T-cell (primary cell): ENCODE data around the gene BCAS3. TPM values are rescaled to one million over a fixed set of nuclear protein-coding genes. Genes with fewer than 3 reads are reported as not detected.

Experiments used
- ATAC-seq, 4 experiments: fragments of 200-7000 bp in 3 of 4; fragments of 150-1000 bp in 1 of 4; cut with Tn5 transposase; replicated peaks in 1 of 4; 1 replicate in 3 of 4; 2 replicates in 1 of 4; pipeline ENCODE4 v1.10.0; 2021; ENCODE audit warnings: moderate library complexity in 3 of 4, mild to moderate bottlenecking in 2 of 4, moderate number of reproducible peaks in 1 of 4
- CTCF ChIA-PET, 2 donors: fragments of 300-600 bp; sonication (Branson Sonifier 250); formaldehyde crosslinking; loops; one replicate each; lab custom pipeline; 2022; ENCODE audit warnings: antibody characterized with exemption in 2 of 2; lab: Charles Lee
- POLR2A ChIA-PET, 2 donors: fragments of 300-600 bp; sonication (Branson Sonifier 250); formaldehyde crosslinking; loops; one replicate each; lab custom pipeline; 2022; ENCODE audit warnings: antibody characterized with exemption in 2 of 2; lab: Charles Lee
- DNase-seq, 35 experiments: peaks; one replicate each; pipeline versions ENCODE4 v3.0.0 to v3.0.0-alpha.2; 2013 to 2023
- H3K27ac ChIP-seq: one replicate; pipeline ENCODE4 v1.5.1; 2013; ENCODE audit warnings: low read length
- H3K27me3 ChIP-seq, 2 experiments: replicated peaks in 1 of 2; 1 replicate in 1 of 2; 2 replicates in 1 of 2; pipeline versions ENCODE4 v1.6.1 to v1.7.0; 2013; ENCODE audit warnings: low read length in 1 of 2, mixed read lengths in 1 of 2; ENCODE audit not compliant: control insufficient read depth in 2 of 2, insufficient read depth in 2 of 2; ENCODE audit errors: extremely low read depth in 1 of 2
- H3K36me3 ChIP-seq, 2 donors: 1 replicate in 1 of 2; 2 replicates in 1 of 2; pipeline versions ENCODE4 v1.6.1 to v1.7.0; 2013; ENCODE audit warnings: low read length in 1 of 2; ENCODE audit not compliant: control insufficient read depth in 2 of 2, insufficient read depth in 1 of 2; ENCODE audit errors: extremely low read depth in 1 of 2
- H3K4me1 ChIP-seq, 2 experiments: 1 replicate in 1 of 2; 2 replicates in 1 of 2; pipeline versions ENCODE4 v1.6.1 to v1.7.0; 2013; ENCODE audit warnings: low read length in 2 of 2, mixed read lengths in 1 of 2; ENCODE audit not compliant: insufficient read depth in 2 of 2, control insufficient read depth in 1 of 2; ENCODE audit errors: extremely low read depth in 1 of 2
- H3K4me3 ChIP-seq, 2 donors: 1 replicate in 1 of 2; 2 replicates in 1 of 2; pipeline versions ENCODE4 v1.5.1 to v1.7.0; 2013; ENCODE audit warnings: mild to moderate bottlenecking in 2 of 2, low read length in 1 of 2, moderate library complexity in 1 of 2; ENCODE audit not compliant: control insufficient read depth in 1 of 2; ENCODE audit errors: extremely low read depth in 1 of 2
- H3K9me3 ChIP-seq: 2 replicates; pipeline ENCODE4 v1.7.0; 2013
- H3K27ac Mint-ChIP-seq, 2 donors: one replicate each; pipeline ENCODE4 v1.8.0; 2020 to 2021; ENCODE audit warnings: mild to moderate bottlenecking in 2 of 2, mixed read lengths in 2 of 2
- H3K27me3 Mint-ChIP-seq, 2 donors: one replicate each; pipeline ENCODE4 v1.8.0; 2021 to 2022; ENCODE audit warnings: mixed read lengths in 2 of 2
- H3K36me3 Mint-ChIP-seq: one replicate; pipeline ENCODE4 v1.8.0; 2021; ENCODE audit warnings: mixed read lengths
- H3K4me1 Mint-ChIP-seq, 3 donors: one replicate each; pipeline ENCODE4 v1.8.0; 2020 to 2022; ENCODE audit warnings: mixed read lengths in 3 of 3, mild to moderate bottlenecking in 1 of 3
- H3K4me3 Mint-ChIP-seq, 3 donors: one replicate each; pipeline ENCODE4 v1.8.0; 2020 to 2022; ENCODE audit warnings: mild to moderate bottlenecking in 3 of 3, mixed read lengths in 3 of 3, moderate library complexity in 3 of 3
- H3K9me3 Mint-ChIP-seq, 3 donors: one replicate each; pipeline ENCODE4 v1.8.0; 2020 to 2022; ENCODE audit warnings: mixed read lengths in 3 of 3
- WGBS: methylation state at CpG from one replicate; pipeline ENCODE4 v1.1.5; 2013; ENCODE audit warnings: missing lambda C conversion rate; ENCODE audit not compliant: insufficient coverage; 5-methylcytosine and 5-hydroxymethylcytosine counted together
- total RNA-seq, 35 experiments: library from RNA in 6 of 35; stranded (reverse) in 6 of 35; fragments of 120-200 nt in 1 of 35; gene quantifications; one replicate each; pipeline versions ENCODE4 v1.2.1 to v1.2.4 and lab custom pipeline; 2013 to 2026

BCAS3 gene
- total RNA-seq, 5 donors from 2014 or later (not counting 1 experiment from before 2014, with no cell fraction given): 33.8 to 57.8 (median 38.1) TPM

- Mint-ChIP-seq H3K27ac (no peak overlapping the region), H3K4me1 (peaks cover 18 to 39% (median 19%) of the 10 kb centered on the region in 3 donors), H3K9me3 (no peaks in the 10 kb centered on the region), H3K4me3 (no peak overlapping the region), H3K36me3 (no peaks in the 10 kb centered on the region), H3K27me3 (no peaks in the 10 kb centered on the region)
- H3K36me3 ChIP-seq: no peaks in the 10 kb centered on the region
- ATAC-seq (no peak), DNase-seq (no peak)
- no peaks in the 10 kb centered on the region for H3K27me3 ChIP-seq
- POLR2A ChIA-PET: no interaction called here
- no CpG with 5 or more reads among the region's 4 CpGs for WGBS
- no peak overlapping the region for H3K4me3 ChIP-seq
- H3K27ac ChIP-seq: no peak overlapping the region
- H3K4me1 ChIP-seq: peaks cover 4 to 22% of the 10 kb centered on the region in 2 experiments
- CTCF ChIA-PET: no interaction called here
- H3K9me3 ChIP-seq: no peaks in the 10 kb centered on the region
These were observed 454.9 kb downstream of the BCAS3 start for GRCh38 chr17:61132524-61132923.

DNA sequence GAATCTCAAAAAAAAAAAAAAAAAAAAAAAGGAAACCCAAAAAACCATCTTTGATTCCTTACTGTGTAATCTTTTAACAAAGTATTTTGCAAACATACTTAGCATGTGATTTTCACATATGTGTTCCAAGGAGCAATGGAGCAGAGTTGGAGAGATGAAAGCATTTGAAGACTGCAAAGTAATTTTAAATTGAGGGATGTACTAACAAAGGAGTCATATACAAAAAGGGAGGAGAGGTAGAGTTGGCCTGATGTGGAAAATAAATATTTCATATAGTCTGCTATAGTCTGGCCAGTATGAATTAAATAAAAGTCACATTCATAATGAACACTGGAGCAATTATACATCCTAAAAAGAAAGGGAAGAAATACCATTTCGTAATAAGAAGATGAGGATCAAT lies 456.2 kb downstream of the BCAS3 start:
- Mint-ChIP-seq H3K27me3 (no peaks in the 10 kb centered on the region), H3K27ac (no peak overlapping the region)

GRCh38 chr17:61134551-61135235 lies 457.0 kb downstream of the BCAS3 start:
- H3K27me3 Mint-ChIP-seq: no peaks in the 10 kb centered on the region
- H3K4me1 Mint-ChIP-seq: peaks cover 21 to 35% (median 24%) of the 10 kb centered on the region in 3 donors
- no peaks in the 10 kb centered on the region for H3K9me3 ChIP-seq
- WGBS: no CpG with 5 or more reads among the region's 6 CpGs
- ATAC-seq: no peak
- ChIA-PET CTCF (no interaction called here), POLR2A (no interaction called here)
- no peaks in the 10 kb centered on the region for H3K36me3 ChIP-seq
- DNase-seq: no peak
- H3K36me3 Mint-ChIP-seq: no peaks in the 10 kb centered on the region
- no peak overlapping the region for H3K27ac ChIP-seq
- H3K27me3 ChIP-seq: no peaks in the 10 kb centered on the region
- H3K9me3 Mint-ChIP-seq: no peaks in the 10 kb centered on the region
- H3K27ac Mint-ChIP-seq: no peak overlapping the region
- H3K4me3 ChIP-seq: no peak overlapping the region
- no peak overlapping the region for H3K4me3 Mint-ChIP-seq
- H3K4me1 ChIP-seq: peaks cover 7 to 28% of the 10 kb centered on the region in 2 experiments

More for the DNA sequence above, 456.2 kb downstream of the BCAS3 start:
- POLR2A ChIA-PET: no interaction called here
- Histone ChIP-seq H3K9me3 (no peaks in the 10 kb centered on the region), H3K4me3 (no peak overlapping the region), H3K27me3 (no peaks in the 10 kb centered on the region), H3K27ac (no peak overlapping the region), H3K4me1 (peaks cover 3 to 30% of the 10 kb centered on the region in 2 experiments), H3K36me3 (no peaks in the 10 kb centered on the region)
- no peak for DNase-seq
- Mint-ChIP-seq H3K4me1 (peaks cover 17 to 34% (median 19%) of the 10 kb centered on the region in 3 donors), H3K4me3 (no peak overlapping the region), H3K9me3 (no peaks in the 10 kb centered on the region), H3K36me3 (no peaks in the 10 kb centered on the region)
- WGBS: no CpG with 5 or more reads among the region's 1 CpG
- no peak for ATAC-seq
- CTCF ChIA-PET: no interaction called here

DNA sequence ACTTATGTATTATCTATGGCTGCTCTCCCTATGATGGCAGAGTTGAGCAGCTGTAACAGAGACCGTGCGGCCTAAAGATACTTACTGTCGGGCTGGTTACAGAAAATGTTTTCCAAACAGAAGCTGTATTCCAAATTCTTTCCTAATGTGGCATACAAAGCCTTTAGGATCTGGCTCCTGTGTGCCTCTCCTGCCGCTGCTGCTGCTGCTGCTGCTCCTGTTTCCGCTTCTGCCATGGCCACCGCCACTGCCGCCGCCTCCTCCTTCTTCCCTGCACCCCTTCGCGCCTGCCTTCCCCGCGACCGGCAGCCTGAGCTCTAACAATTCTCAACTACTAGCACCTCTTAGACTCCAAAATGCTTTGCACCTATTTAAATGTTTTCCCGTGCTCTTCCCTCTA lies 458.1 kb downstream of the BCAS3 start:
- CTCF ChIA-PET: no interaction called here
- no peaks in the 10 kb centered on the region for H3K27me3 ChIP-seq
- no peaks in the 10 kb centered on the region for H3K9me3 ChIP-seq
- POLR2A ChIA-PET: interaction anchor here in 1 of 2 donors (0.6 kb wide), 1 partner anchor 750 kb away, joined by 3 read pairs; no protein-coding TSS in a partner anchor
- Mint-ChIP-seq H3K4me1 (peaks cover 28 to 43% (median 33%) of the 10 kb centered on the region in 3 donors), H3K4me3 (peak overlapping the region in 1 of 3 donors; percentile 7), H3K9me3 (no peaks in the 10 kb centered on the region), H3K36me3 (no peaks in the 10 kb centered on the region), H3K27ac (no peak overlapping the region), H3K27me3 (no peaks in the 10 kb centered on the region)
- DNase-seq: no peak
- peaks cover 12 to 31% of the 10 kb centered on the region in 2 experiments for H3K4me1 ChIP-seq
- 94% methylated on average over 14 of the region's 14 CpGs for WGBS
- ATAC-seq: no peak
- no peaks in the 10 kb centered on the region for H3K36me3 ChIP-seq
- no peak overlapping the region for H3K27ac ChIP-seq
- H3K4me3 ChIP-seq: no peak overlapping the region

DNA sequence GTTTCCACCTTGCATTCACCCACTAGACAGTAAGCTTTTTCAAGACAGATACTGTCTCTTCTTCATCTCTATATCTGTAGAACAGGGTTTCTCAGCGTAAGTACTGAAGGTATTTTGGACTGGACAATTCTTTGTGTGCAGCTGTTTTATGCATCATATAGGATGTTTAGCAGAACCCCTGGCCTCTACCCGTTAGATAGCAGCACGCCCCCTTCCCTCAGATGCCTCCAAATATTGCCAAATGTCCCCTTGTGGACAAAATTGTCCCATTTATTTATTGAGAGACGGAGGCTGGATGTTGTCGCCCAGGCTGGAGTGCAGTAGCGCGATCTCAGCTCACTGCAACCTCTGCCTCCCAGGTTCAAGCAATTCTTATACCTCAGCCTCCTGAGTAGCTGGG lies 458.6 kb downstream of the BCAS3 start:
- Mint-ChIP-seq H3K36me3 (no peaks in the 10 kb centered on the region), H3K9me3 (no peaks in the 10 kb centered on the region), H3K27ac (no peak overlapping the region), H3K4me3 (no peak overlapping the region), H3K27me3 (no peaks in the 10 kb centered on the region), H3K4me1 (peaks cover 30 to 43% (median 35%) of the 10 kb centered on the region in 3 donors)
- ChIA-PET POLR2A (interaction anchor here in 1 of 2 donors (0.6 kb wide), 1 partner anchor 749 kb away, joined by 3 read pairs; no protein-coding TSS in a partner anchor), CTCF (no interaction called here)
- peaks cover 12 to 31% of the 10 kb centered on the region in 2 experiments for H3K4me1 ChIP-seq
- DNase-seq (no peak), ATAC-seq (no peak)
- no peaks in the 10 kb centered on the region for H3K27me3 ChIP-seq
- no peak overlapping the region for H3K4me3 ChIP-seq
- no peaks in the 10 kb centered on the region for H3K36me3 ChIP-seq
- no peaks in the 10 kb centered on the region for H3K9me3 ChIP-seq
- 100% methylated on average over 1 of the region's 7 CpGs for WGBS
- H3K27ac ChIP-seq: no peak overlapping the region

DNA sequence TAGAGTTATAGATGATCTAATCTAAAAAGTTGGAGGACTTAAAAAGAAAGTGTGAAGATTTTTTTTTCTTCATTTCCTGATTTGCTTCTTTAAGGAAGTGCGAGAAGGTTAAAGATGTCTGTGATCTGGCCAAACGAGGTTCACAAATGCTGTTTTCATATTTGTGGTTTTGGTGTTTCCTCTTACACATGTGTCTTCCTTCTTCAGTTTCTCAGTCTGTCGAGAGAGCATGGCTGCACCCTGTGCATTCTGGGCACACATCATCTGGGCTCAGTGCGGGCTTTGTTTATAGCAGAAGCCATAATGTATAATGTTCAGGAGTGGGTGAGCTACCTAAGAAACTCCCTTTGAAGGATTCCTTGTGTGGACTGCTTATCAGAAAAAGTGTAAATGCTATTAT lies 461.6 kb downstream of the BCAS3 start:
- Mint-ChIP-seq H3K4me3 (peak overlapping the region; percentile 49 to 59 (median 50)), H3K27me3 (no peaks in the 10 kb centered on the region), H3K9me3 (no peaks in the 10 kb centered on the region), H3K27ac (peak overlapping the region; percentile 80 to 85), H3K36me3 (no peaks in the 10 kb centered on the region), H3K4me1 (peaks cover 34 to 38% (median 37%) of the 10 kb centered on the region in 3 donors)
- H3K4me1 ChIP-seq: peaks cover 12 to 25% of the 10 kb centered on the region in 2 experiments
- H3K4me3 ChIP-seq: no peak overlapping the region
- H3K27ac ChIP-seq: peak overlapping the region; percentile 42
- no peaks in the 10 kb centered on the region for H3K27me3 ChIP-seq
- ChIA-PET CTCF (no interaction called here), POLR2A (no interaction called here)
- peak; percentile 98 to 100 (median 99) for ATAC-seq
- peak; percentile 20 to 82 (median 64) for DNase-seq
- no peaks in the 10 kb centered on the region for H3K36me3 ChIP-seq
- 0% methylated on average over 1 of the region's 4 CpGs for WGBS
- H3K9me3 ChIP-seq: no peaks in the 10 kb centered on the region
